GM12878 (cell line): ENCODE results near the gene CTRB1. TPM values are rescaled to one million over a fixed set of nuclear protein-coding genes. Genes with fewer than 3 reads are reported as not detected.

Experiments used
- ATAC-seq: fragments of 200-7000 bp; cut with Tn5 transposase; 3 replicates; pipeline ENCODE4 v1.9.1; 2020; ENCODE audit warnings: mild to moderate bottlenecking, moderate library complexity
- BruUV-seq: library from RNA; stranded (reverse); fragments of 400-500 nt; replicated peaks from 2 replicates; lab custom pipeline; 2021; lab: Mats Ljungman, UMichigan
- CTCF ChIA-PET: fragments of 300-600 bp; sonication (Branson Sonifier 250); formaldehyde crosslinking; extraction: SDS; loops from one replicate; lab custom pipeline; 2021; ENCODE audit warnings: inconsistent platforms; lab: Yijun Ruan, JAX
- POLR2A ChIA-PET: fragments of 350-600 bp; formaldehyde crosslinking; extraction: SDS; loops from one replicate; lab custom pipeline; 2021; ENCODE audit warnings: inconsistent platforms; lab: Charles Lee
- RAD21 ChIA-PET: fragments of 300-600 bp; sonication (Branson Sonifier 250); formaldehyde crosslinking; loops from one replicate; lab custom pipeline; 2023; ENCODE audit warnings: antibody characterized with exemption; ENCODE audit not compliant: unreplicated experiment; lab: Charles Lee
- SMC1A ChIA-PET: fragments of 300-600 bp; sonication (Branson Sonifier 250); formaldehyde crosslinking; loops from one replicate; lab custom pipeline; 2023; ENCODE audit not compliant: unreplicated experiment, uncharacterized antibody; lab: Charles Lee
- DNase-seq: peaks from one replicate; pipeline ENCODE4 v3.0.0-alpha.2; 2011; ENCODE audit warnings: low read depth, low spot score
- FAIRE-seq: peaks from 3 replicates; lab custom pipeline; 2011; peaks lifted over from hg19 to GRCh38; lab: Jason Lieb, UNC
- H2AFZ ChIP-seq: 2 replicates; pipeline ENCODE4 v1.6.0; 2011; ENCODE audit warnings: low read depth, low read length, control low read depth; ENCODE audit not compliant: control insufficient read depth
- H3K27ac ChIP-seq: 2 replicates; pipeline ENCODE4 v1.5.1; 2011; ENCODE audit warnings: control low read depth; ENCODE audit not compliant: control insufficient read depth, insufficient read depth
- H3K27me3 ChIP-seq, 2 experiments: replicated peaks in 1 of 2; 2 replicates each; pipeline versions ENCODE4 v1.6.0 to v1.6.1; 2011; ENCODE audit warnings: low read length in 1 of 2; ENCODE audit not compliant: control insufficient read depth in 2 of 2, insufficient read depth in 2 of 2
- H3K36me3 ChIP-seq, 2 experiments: 2 replicates each; pipeline ENCODE4 v1.5.1; 2011; ENCODE audit warnings: low read length in 1 of 2; ENCODE audit not compliant: control insufficient read depth in 2 of 2, insufficient read depth in 2 of 2
- H3K4me1 ChIP-seq: 2 replicates; pipeline ENCODE4 v1.6.1; 2011; ENCODE audit warnings: mild to moderate bottlenecking, low read length, moderate library complexity, mixed read lengths; ENCODE audit not compliant: control insufficient read depth, insufficient read depth
- H3K4me2 ChIP-seq: 2 replicates; pipeline ENCODE4 v1.6.0; 2011; ENCODE audit warnings: control low read depth; ENCODE audit not compliant: control insufficient read depth, insufficient read depth
- H3K4me3 ChIP-seq: fragments of 200-600 bp; sonication (generic); 2 replicates; pipeline ENCODE4 v1.5.1; 2016
- H3K79me2 ChIP-seq: 2 replicates; pipeline ENCODE4 v1.6.0; 2011; ENCODE audit warnings: low read length; ENCODE audit not compliant: control insufficient read depth, insufficient read depth
- H3K9ac ChIP-seq: 2 replicates; pipeline ENCODE4 v1.8.0; 2011; ENCODE audit warnings: low read length, control low read depth, mixed read lengths; ENCODE audit not compliant: control insufficient read depth, insufficient read depth
- H3K9me3 ChIP-seq: replicated peaks from 3 replicates; pipeline ENCODE4 v1.5.1; 2011; ENCODE audit warnings: mild to moderate bottlenecking, low read length; ENCODE audit not compliant: control insufficient read depth, insufficient read depth
- H4K20me1 ChIP-seq: 2 replicates; pipeline ENCODE4 v1.6.0; 2011; ENCODE audit not compliant: control insufficient read depth, insufficient read depth
- E4F1 ChIP-seq: fragments of 450-650 bp; IDR thresholded peaks from 2 replicates; pipeline ENCODE4 v1.6.1; 2018; ENCODE audit warnings: borderline replicate concordance, mild to moderate bottlenecking; ENCODE audit not compliant: partially characterized antibody
- HDGF ChIP-seq: fragments of 450-650 bp; IDR thresholded peaks from 2 replicates; pipeline ENCODE4 v1.6.1; 2016; ENCODE audit warnings: antibody characterized with exemption
- IKZF1 ChIP-seq: fragments of 450-650 bp; conservative IDR thresholded peaks from 2 replicates; pipeline ENCODE4 v1.6.1; 2017; ENCODE audit warnings: antibody characterized with exemption, mild to moderate bottlenecking
- KLF5 ChIP-seq: fragments of 450-650 bp; IDR thresholded peaks from 2 replicates; pipeline ENCODE4 v1.6.1; 2014; ENCODE audit warnings: mild to moderate bottlenecking; ENCODE audit not compliant: partially characterized antibody
- NFYB ChIP-seq: IDR thresholded peaks from 2 replicates; pipeline ENCODE4 v1.6.1; 2011; ENCODE audit warnings: low read depth, mild to moderate bottlenecking, low read length, improper control_type of control experiment, moderate library complexity; ENCODE audit not compliant: insufficient read depth
- NR2F1 ChIP-seq: fragments of 450-650 bp; conservative IDR thresholded peaks from 2 replicates; pipeline ENCODE4 v1.6.1; 2017; ENCODE audit warnings: mild to moderate bottlenecking
- RB1 ChIP-seq: fragments of 450-650 bp; formaldehyde crosslinking; IDR thresholded peaks from 2 replicates; pipeline ENCODE4 v1.6.1; 2017; ENCODE audit warnings: mild to moderate bottlenecking, borderline replicate concordance
- SMC3 ChIP-seq: IDR thresholded peaks from 2 replicates; pipeline ENCODE4 v1.6.1; 2011; ENCODE audit warnings: low read length, improper control_type of control experiment, borderline replicate concordance
- TAF1 ChIP-seq: IDR thresholded peaks from 2 replicates; pipeline ENCODE4 v1.6.1; 2011; ENCODE audit warnings: mild to moderate bottlenecking, low read depth, low read length, borderline replicate concordance
- WGBS: methylation state at CpG from one replicate; pipeline ENCODE4 v1.1.6; 2016; ENCODE audit warnings: low lambda C conversion rate; ENCODE audit not compliant: insufficient replicate concordance, insufficient coverage; ENCODE audit errors: missing lambda C conversion rate; 5-methylcytosine and 5-hydroxymethylcytosine counted together
- in situ Hi-C: fragments of 300-500 bp; cut with MboI; formaldehyde crosslinking; loops from 9 replicates; pipeline ENCODE4 v1.14.3; 2018; ENCODE audit warnings: mixed read lengths
- intact Hi-C: fragments of 100-400 bp; cut with micrococcal nuclease; formaldehyde crosslinking; loops from one replicate; pipeline ENCODE4 v1.14.2; 2022; ENCODE audit not compliant: unreplicated experiment
- polyA plus RNA-seq, 11 experiments: library from polyadenylated mRNA; depleted of rRNA in 4 of 11; unstranded in 6 of 11; stranded (reverse) in 5 of 11; fragments of >200 nt; fragmentation: Nextera tagmentation in 4 of 11; fragmentation: Illumina TruSeq in 1 of 11; extraction: Ambion mirVana in 4 of 11; extraction: Trizol in 1 of 11; gene quantifications; 1 replicate in 1 of 11; 2 replicates in 10 of 11; pipeline versions ENCODE4 v1.2.1 to v1.2.3, GENCODE V29; 2011 to 2016; ENCODE audit warnings: inconsistent platforms in 2 of 11, missing spikeins in 2 of 11, low read depth in 1 of 11
- total RNA-seq, 4 experiments: library from RNA; depleted of rRNA in 3 of 4; stranded (reverse); fragments of >200 nt in 3 of 4; fragmentation: Illumina TruSeq in 1 of 4; extraction: Trizol in 1 of 4; gene quantifications; 2 replicates each; pipeline versions ENCODE4 v1.2.1 to v1.2.3, GENCODE V29; 2013 to 2021

The CTRB1 gene
- total and polyA plus RNA-seq, 10 of the 15 experiments (the other 5 are each of a cell fraction or from before 2014, with no cell fraction given): 0.28 to 4.4 TPM; not detected in 8

GRCh38 chr16:75217389-75217851 is 1.4 kb upstream of the CTRB1 start:
- RAD21 ChIA-PET: interaction anchor here (1.1 kb wide), 1 partner anchor 18 kb away, joined by 3 read pairs; no protein-coding TSS in a partner anchor
- no peak overlapping the region for H2AFZ ChIP-seq
- H4K20me1 ChIP-seq: no peaks in the 10 kb centered on the region
- peaks cover 20% of the 10 kb centered on the region for H3K4me1 ChIP-seq
- H3K9ac ChIP-seq: no peak overlapping the region
- CTCF ChIA-PET: interaction anchor here (0.7 to 1.7 kb wide), 2 partner anchors 18 to 28 kb away, joined by 3 to 6 read pairs; no protein-coding TSS in a partner anchor
- DNase-seq: no peak
- H3K4me2 ChIP-seq: no peak overlapping the region
- H3K27me3 ChIP-seq: no peaks in the 10 kb centered on the region
- SMC1A ChIA-PET: interaction anchor here (0.8 to 1.1 kb wide), 2 partner anchors 16 to 20 kb away, joined by 3 read pairs; no protein-coding TSS in a partner anchor
- FAIRE-seq: peak; percentile 7
- no peak overlapping the region for H3K27ac ChIP-seq
- no peaks in the 10 kb centered on the region for H3K79me2 ChIP-seq
- BruUV-seq: no TSS peak
- H3K4me3 ChIP-seq: no peak overlapping the region
- in situ Hi-C loops: loop anchor here (10.0 kb wide), 1 partner anchor 547 kb away; no protein-coding TSS in a partner anchor
- TF ChIP-seq KLF5 (no peak), TAF1 (no peak), RB1 (no peak)
- TF ChIP-seq, all 136 proteins: peak for 0
- POLR2A ChIA-PET: interaction anchor here (1.5 kb wide), 1 partner anchor 20 kb away, joined by 3 read pairs; no protein-coding TSS in a partner anchor
- H3K9me3 ChIP-seq: no peaks in the 10 kb centered on the region
- no peaks in the 10 kb centered on the region for H3K36me3 ChIP-seq
- no peak for ATAC-seq
- intact Hi-C loops: loop anchor here (5.0 kb wide), 1 partner anchor 170 kb away; no protein-coding TSS in a partner anchor
- WGBS: 54% methylated on average over 11 of the region's 11 CpGs

GRCh38 chr16:75219088-75219487 is 300 bp downstream of the CTRB1 start:
- Histone ChIP-seq H3K4me1 (peaks cover 20% of the 10 kb centered on the region), H3K4me3 (no peak overlapping the region), H3K36me3 (no peaks in the 10 kb centered on the region), H2AFZ (0 out of 2 replicates have a peak overlapping the region, but pooled peaks have one; percentile 7), H3K79me2 (no peaks in the 10 kb centered on the region), H3K9me3 (no peaks in the 10 kb centered on the region), H4K20me1 (no peaks in the 10 kb centered on the region), H3K4me2 (peak overlapping the region; percentile 42), H3K27me3 (no peaks in the 10 kb centered on the region), H3K27ac (no peak overlapping the region; the same call in 1 of the 2 replicates), H3K9ac (no peak overlapping the region)
- ChIA-PET POLR2A (no interaction called here), CTCF (interaction anchor here (0.9 to 3.0 kb wide), 5 partner anchors 15 to 298 kb away, joined by 3 to 11 read pairs (median 5); no protein-coding TSS in a partner anchor), SMC1A (interaction anchor here (0.7 to 1.6 kb wide), 5 partner anchors 19 to 230 kb away, joined by 3 to 9 read pairs (median 3); no protein-coding TSS in a partner anchor), RAD21 (interaction anchor here (0.7 to 2.0 kb wide), 4 partner anchors 19 to 173 kb away, joined by 3 to 8 read pairs (median 5); no protein-coding TSS in a partner anchor)
- FAIRE-seq: no peak
- WGBS: 30% methylated on average over 2 of the region's 4 CpGs
- ATAC-seq: peak; percentile 10; the same call in 1 of the 3 replicates
- BruUV-seq: no TSS peak
- TF ChIP-seq RB1 (no peak), SMC3 (no peak), E4F1 (no peak), NR2F1 (no peak), HDGF (no peak), IKZF1 (no peak), NFYB (no peak)
- intact Hi-C loops: loop anchor here (5.0 kb wide), 1 partner anchor 168 kb away; no protein-coding TSS in a partner anchor
- no peak for DNase-seq
- in situ Hi-C loops: loop anchor here (10.0 kb wide), 1 partner anchor 546 kb away; no protein-coding TSS in a partner anchor
